IPS-NIHi7 (cell line): ENCODE data around the gene TRPC6.
A peak's percentile ranks its signal among the peaks of the same experiment; 100 is the strongest.

Source experiments
- DNase-seq: peaks from one replicate; pipeline ENCODE4 v3.0.0; 2012; ENCODE audit warnings: mixed read lengths; ENCODE audit errors: extremely low spot score

Gene TRPC6

DNA sequence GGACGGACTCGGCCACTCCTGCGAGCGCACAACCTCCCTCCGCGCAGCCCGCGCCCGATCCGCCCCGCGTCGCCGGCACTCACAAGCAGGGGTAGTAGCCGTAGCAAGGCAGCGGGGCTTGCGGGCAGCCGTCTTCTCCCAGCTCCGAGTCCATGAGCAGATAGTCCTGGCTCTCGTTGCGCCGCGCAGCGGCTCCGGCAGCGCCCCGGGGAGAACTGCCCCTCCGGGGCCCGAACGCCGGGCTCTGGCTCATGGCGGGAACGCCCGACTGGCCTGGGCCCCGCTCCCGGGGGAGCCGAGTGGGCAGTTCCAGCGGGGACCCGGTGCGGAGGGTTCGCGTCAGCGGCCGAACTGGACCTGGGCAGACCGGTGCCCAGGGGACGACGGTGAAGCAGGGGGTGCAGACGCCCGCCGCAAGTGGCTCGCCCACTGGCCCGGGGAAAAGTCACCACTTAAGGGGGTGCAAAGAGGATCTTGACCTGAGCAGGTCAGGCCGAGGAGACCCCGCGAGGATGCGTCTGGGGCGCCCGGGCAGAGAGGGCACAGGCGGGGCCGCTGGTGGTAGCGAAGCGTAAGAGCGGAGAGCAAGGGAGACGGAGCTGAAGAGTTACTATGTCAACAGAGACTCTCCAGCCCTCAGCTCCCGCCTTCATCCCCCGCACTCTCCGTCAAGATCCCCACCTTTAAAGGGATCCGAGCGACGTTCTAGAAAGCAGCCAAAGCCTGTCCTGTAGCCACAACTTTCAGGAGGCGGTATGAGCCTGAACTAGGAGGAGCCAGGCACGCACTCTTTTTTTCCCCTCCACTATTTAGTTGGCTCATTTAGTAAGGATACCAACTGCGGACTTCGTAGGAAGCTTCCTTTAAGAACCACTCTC is at the start of gene TRPC6:
Gene TRPC6, minus strand, starts transcription at position 757 of the 878 bp plus-strand sequence. Its CDS starts 504 bp downstream, at position 253.
- DNase-seq: peak; percentile 69

GRCh38 chr11:101620026-101620425 is 36.2 kb upstream of the TRPC6 start:
- no peak for DNase-seq

DNA sequence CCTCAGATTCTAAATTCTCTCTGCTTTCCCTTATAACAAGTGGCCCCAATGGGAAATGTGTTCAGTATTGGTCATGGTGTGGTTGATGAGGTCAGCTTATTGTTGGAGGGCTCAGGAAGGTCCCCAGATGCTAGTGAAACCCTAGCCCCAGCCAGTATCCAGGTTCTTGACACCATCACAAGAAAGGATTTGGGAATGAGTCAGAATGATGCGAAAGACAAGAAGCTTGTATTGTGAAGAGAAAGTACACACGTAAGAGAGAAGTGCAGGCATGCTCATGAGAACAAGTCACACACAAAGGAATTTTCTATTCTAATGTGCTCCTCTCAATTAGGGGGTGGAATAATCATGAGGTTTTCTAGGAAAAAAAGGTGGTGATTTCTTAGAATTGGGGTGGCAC is 34.9 kb upstream of the TRPC6 start:
- DNase-seq: no peak

DNA sequence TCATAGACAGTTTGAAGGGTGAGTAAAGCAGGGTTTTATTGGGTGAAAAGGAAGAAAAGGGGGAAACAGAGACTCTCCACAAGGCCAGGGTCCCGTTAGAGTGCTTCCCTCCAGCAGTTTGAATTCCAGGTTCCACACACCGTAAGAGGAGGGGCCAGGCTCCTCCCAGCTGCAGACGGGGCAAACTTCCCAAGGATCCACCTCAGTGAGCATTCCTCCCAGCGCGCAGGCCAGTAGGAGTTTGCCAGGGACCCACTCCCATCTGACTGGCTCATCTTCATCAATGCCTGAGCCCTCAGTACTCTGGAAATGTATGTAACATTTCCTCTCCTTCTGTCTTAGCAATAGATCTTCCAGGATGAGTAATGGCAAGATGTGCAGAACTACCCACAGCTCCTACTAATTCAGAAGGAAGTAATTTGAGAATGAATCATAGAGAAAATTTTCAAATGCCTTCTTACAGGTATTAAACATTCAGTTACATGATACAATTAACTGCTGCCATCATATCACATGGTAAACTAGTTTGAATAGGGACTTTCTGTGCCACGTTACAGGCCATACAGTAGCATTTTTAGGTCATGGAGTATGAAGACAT is 34.0 kb upstream of the TRPC6 start:
- DNase-seq: peak; percentile 42

DNA sequence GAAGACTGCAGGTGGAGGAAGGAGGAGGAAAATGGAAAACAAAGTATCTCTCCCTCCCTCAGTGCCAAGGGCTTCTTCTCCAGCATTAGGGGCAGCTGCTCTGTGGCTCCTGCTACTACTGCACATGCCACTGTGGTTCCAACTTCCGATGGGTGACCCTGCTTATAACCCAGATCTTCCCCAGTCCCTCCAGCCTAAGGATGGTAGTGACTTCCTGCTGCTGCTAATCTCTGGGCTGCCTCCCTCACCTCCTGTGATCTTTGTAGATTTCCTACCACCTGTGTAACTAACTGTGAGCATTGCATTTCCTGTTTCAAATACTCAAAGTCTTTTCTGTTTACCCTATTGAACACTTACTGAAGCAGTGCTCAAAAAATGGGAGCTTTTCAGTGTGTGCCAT is 28.7 kb upstream of the TRPC6 start:
- no peak for DNase-seq

DNA sequence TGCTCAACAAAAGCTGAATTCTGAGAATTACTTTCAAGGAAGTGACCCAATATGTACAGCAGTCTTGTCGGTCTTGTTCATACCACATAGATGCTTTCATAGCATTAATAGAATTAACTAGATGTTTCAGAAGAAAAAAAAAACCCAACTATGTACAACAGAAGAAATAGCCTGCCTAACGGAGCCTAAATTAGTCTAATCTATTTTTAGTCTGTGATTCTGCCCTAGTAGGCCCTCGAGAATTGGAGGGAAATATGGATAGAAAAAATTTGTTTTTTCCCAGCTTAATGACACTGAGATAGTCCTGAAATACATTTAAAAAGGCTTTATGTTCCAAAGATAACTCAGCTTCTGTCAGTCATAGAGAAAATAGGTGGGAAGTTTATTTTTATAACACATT is 17.1 kb upstream of the TRPC6 start:
- DNase-seq: no peak

- DNase-seq: no peak
Measured at GRCh38 chr11:101586965-101587364, 3.2 kb upstream of the TRPC6 start.

DNA sequence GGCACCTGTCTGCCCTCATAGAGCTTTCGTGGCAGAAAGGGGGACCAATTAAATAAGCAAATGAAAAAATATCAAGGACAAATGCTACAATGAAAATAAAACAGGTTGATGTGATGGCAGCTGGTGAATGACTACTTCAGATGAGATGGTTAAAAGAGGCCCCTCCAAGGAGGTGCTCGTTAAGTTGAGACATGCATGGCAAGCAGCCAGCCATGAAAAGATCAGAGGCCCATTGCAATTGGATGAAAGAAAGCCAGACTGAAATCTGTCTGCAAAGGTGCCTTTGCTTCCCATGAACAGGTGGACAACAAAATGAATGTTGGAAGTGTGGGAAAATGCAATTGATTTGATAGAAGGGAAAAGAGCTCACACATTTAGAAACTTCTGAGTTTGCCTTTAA is 848 bp upstream of the TRPC6 start:
- DNase-seq: no peak

- no peak for DNase-seq
Measured at GRCh38 chr11:101584129-101584515, 315 bp upstream of the TRPC6 start.

- no peak for DNase-seq
Measured at GRCh38 chr11:101582989-101583250, 887 bp downstream of the TRPC6 start.

DNA sequence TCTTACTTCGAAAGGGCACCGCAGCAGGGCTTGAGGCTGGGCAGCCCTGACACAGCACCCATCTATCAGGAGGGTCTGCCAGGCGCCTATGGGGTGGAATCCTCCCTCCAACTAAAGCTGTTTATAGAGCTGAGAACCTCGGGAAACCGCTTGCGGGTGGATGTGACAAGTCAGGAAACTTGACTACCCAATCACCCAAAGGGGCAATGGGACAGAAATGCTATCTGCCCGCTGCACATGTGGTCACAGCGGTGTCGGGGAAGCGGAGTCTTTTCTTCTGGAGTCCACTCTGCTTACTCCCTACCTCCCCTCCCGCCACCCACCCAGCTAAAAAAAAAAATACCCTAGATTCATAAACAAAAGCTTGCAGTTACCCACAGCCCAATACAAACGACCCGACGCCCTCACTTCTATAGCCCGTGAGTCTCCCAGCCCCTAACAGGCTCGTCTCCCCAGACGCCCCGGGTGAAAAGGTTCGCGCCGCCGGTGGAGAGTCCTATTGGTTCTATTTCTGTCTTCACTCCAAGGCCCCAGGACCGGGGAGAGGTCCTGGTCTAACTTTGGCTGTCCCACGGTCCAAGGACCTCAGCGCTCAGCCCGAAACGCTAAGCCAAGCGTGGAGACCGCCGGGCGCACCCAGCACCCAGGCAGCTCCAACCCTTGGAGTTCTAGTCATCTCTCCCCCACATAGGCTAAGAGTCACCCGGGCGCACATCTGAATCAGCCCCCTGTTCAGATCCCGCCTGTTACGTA is 1.4 kb downstream of the TRPC6 start:
- peak; percentile 16 for DNase-seq

- DNase-seq: no peak
Measured at GRCh38 chr11:101577461-101577860, 6.3 kb downstream of the TRPC6 start.

- no peak for DNase-seq
Measured at GRCh38 chr11:101576456-101576855, 7.4 kb downstream of the TRPC6 start.

DNA sequence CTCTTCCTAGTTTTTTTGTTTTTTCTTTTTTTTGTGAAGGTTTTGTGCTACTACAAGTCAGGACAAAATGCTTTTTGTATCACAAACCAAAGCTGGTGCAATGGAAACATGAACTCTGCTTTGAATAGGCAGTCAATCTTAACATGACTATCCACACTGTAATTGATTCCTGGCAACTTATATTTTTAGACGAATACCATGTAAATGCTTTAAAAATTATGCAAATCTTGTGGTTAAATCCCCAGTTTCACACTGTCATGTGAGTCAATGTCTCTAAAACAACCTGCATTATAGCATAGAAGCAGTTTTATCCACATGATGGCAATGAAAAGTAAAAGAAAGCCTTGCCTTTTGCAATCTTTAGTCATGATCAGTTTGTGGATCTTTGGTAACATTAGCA is 8.9 kb downstream of the TRPC6 start:
- no peak for DNase-seq

DNA sequence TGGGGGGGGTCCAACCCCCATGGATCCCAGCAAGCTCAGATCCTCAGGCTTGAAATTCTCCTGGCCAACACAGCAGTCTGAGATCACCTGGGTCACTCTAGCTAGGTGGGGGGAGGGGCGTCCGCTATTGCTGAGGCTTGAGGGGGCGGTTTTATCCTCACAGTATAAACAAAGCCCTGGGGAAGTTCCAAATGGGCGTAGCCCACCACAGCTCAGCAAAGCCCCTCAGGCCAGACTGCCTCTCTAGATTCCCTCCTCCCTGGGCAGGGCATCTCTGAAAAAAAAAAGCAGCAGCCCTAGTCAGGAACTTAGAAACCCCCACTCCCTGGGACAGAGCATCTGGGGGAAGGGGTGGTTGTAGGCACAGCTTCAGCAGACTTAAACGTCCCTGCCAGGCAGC is 16.7 kb downstream of the TRPC6 start:
- DNase-seq: peak; percentile 48

DNA sequence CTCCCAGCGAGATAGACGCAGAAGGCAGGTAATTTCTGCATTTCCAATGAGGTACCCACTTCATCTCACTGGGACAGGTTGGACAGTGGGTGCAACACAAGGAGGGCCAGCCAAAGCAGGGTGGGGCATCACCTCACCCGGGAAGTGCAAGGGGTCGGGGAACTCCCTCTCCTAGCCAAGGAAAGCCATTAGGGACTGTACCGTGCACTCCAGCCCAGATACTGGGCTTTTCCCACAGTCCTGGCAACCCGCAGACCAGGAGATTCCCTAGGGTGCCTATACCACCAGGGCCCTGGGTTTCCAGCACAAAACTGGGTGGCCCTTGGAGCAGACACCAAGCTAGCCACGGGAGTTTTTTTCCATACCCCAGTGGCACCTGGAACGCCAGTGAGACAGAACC is 17.2 kb downstream of the TRPC6 start:
- no peak for DNase-seq

GRCh38 chr11:101563166-101563565 is 20.6 kb downstream of the TRPC6 start:
- no peak for DNase-seq

GRCh38 chr11:101555366-101555765 is 28.4 kb downstream of the TRPC6 start:
- no peak for DNase-seq

DNA sequence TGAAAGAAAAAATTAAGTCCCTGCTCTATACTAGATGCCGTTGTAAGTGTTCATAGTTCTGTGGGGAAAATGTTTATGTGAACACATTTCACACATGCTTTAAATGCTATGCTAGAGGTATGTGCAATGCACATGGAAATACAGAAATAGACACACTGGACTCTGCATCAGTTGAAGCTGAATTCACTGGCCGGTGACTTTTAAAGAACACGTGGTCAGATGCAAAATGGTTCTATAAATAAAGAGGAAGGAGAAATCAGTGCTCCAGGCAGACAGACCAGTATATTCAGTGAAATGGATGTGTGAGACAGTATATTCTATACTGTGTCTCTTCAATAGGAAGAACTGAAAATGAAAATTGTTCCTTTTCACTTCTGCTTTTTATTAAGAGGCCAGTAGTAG is 29.9 kb downstream of the TRPC6 start:
- no peak for DNase-seq

DNA sequence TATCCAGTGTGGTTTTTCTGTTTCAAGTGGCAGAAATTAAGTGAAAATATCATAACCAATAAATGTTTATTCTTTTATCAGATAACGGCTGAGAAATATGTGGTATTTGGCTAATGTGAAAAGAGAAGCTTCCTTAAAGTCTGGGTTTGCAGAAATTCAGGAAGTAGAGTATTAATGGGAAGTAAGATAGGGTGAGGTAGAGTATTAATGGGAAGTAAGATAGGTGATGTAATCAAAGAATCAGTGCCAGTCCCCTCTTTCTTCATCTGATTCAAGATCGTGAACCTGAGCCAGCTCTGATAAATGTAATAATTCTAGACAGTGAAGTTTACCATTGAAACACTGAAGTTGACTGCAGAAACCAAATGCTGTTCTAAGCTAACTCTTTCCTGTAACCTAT is 30.9 kb downstream of the TRPC6 start:
- DNase-seq: no peak

- DNase-seq: no peak
Measured at GRCh38 chr11:101528541-101528940, 55.3 kb downstream of the TRPC6 start.

DNA sequence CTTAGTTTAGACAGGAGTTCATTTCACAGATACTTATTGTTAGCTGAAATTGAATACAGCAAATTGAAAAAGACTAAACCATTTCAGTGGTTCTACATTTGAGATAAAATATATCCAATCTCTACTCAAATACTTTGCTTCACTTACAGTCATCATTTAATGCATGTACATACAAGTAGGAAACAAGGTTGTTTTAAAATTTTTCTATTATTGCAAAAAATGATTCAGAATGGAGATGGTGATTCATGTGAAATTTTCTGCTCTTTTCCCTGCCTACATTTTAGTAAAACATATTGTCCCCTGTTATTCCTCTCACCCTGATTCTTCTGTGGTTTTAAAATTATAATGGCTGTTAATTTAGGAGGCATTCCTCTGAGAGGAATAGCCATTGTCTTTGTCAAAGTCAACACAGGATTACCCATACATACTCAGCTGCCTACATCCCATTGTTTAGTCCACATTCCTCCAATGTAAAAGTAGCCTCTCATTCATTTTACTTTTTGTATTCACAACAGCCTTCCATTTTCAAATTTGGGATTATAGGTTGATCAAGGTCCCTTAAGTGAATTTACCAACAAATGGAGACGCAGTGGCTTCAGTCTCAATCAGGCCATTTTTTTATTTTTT is 60.1 kb downstream of the TRPC6 start:
- DNase-seq: peak; percentile 22
